Measurements from ENCODE around the gene PDE4D.

The PDE4D gene

DNA sequence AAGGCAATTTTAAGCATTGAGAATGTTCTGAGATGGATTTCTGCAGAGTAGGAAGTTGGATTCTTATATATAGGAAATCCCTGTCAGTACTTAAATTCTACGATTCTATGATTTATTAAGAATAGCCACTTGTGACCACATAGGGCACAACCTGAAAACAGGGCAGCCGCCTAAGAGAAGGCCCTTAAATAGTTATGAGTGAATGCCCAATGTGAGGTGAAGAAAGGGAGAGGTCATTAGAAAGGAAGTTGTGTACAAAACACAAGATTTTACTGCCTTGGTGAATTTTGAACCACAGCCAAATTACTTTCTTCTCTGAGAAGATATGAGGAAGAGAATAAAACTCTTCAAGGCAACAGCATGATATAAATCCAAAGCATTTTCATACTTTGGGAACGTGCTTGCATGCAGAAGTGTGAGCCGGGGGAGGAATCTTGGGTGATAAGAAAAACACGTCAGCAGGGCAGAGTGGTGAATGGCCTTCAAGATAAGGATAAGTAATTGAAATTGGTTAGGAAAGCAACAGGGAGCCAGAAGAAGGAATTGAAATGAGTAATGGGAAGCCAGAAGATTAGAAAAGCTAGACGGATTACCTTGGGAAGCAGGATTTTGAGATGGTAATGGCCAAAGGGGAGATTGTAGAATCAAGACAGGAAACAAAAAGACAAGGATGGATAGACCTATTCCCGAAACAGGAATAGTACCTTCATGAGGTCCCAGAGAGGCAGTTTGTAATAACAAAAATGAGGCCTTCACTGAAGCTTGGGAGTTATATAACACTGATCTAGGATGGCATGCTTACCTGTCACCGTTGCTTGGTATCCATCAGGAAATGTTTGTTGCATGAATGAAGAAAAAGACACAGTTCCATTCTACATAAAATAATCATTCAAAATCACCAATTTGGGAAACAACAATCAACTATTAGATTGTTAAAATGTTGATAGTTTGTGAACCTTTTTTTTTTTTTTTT lies 244.3 kb downstream of the PDE4D start:
- no peak for DNase-seq

DNA sequence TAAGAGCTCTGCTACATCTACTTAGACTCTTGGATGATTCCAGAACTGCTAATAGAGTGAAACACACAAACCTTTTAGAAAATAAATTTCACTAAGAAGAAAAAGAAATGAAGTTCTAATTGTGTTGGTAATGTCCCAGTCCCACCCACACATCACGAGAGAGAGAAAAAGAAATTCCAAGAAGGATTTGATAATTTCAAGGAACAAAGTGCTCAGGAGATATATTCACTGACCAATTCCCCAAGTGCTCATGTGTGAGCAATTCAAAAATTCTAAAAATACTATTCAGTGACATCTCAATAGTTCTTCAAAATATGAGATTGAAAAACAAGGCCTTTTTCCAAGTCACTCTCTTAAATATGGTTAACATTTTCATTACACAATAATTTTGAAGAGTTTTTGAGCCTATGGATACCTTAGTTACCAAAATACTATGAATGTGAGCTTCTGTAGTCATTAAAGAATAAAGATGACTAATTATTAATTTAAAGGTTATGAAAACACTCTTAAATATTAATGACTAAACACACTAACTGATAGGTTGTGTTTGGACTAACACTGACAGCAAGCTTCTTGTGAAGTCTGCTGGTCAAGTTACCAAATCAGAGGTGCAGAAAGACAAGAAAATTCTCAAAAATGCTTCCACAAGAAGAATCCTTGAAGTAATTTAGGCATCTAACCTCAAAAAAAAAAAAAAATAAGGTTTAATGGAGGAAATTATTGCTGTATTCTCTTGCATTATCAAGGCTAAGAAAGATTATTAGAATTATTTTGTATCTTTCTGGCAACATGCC lies 245.3 kb downstream of the PDE4D start:
- DNase-seq, result no peak

- DNase-seq, result no peak
These were observed 248.1 kb downstream of the PDE4D start for GRCh38 chr5:59645380-59645779.

GRCh38 chr5:59640411-59640810 lies 253.1 kb downstream of the PDE4D start:
- DNase-seq, result no peak

- DNase-seq, result no peak
These were observed 255.5 kb downstream of the PDE4D start for GRCh38 chr5:59637884-59638580.

- DNase-seq, result no peak
These were observed 264.0 kb downstream of the PDE4D start for GRCh38 chr5:59629561-59629960.

GRCh38 chr5:59628062-59628828 lies 265.3 kb downstream of the PDE4D start:
- DNase-seq, result no peak

DNA sequence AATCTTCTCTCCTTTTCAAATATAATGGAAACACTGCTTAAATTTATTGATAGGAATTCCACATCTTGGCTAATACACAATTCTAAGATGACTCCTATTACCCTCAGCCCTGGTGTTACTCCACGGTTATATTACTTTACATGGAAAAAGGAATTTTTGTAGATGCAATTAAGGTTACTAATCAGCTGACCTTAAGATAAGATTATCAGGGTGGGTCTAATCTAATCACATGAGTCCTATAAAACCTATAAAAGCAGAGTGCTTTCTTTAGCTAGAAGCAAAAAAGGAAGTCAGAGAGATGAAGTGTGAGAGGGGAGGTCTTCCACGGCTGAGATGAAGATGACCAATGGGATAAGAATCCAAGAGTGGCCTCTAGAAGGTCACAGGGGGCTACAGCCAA lies 268.6 kb downstream of the PDE4D start:
- no peak for DNase-seq

DNA sequence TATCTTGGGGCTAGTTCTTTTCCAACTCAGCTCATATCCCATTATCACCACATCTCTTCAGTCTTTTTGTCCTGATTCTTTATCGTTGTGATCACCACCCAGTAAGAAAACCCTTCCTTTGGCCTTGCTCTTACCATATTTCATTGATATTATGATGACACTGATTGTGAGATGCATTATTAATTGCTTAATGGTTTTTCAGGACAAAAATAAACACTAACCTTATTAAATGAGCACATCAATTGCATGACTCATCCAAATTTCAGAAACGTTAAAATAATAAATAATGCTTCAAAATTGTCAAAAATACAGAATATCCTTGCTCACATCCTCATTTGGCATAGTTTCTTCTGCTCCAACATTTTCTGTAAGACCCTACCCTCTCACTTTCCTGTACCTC lies 270.7 kb downstream of the PDE4D start:
- no peak for DNase-seq

DNA sequence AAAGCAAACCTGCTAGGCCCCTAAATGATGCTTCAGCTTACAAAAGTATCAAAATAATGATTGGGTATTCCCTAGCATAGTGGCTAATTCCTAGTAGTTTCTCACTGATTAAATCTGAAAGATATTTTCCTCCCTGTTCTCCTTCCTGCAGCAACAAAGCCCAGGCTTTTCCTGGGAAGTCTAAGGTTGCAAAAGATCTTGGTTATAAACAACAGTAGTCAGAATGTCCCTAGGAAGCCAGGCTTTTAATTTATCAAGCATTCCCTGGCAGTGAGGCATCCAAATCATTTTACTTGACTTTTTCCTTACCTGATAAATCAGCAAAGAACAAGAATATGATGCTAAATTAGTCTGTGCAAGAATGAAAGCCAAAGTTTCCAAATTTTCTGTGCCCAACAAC lies 272.0 kb downstream of the PDE4D start:
- no peak for DNase-seq

DNA sequence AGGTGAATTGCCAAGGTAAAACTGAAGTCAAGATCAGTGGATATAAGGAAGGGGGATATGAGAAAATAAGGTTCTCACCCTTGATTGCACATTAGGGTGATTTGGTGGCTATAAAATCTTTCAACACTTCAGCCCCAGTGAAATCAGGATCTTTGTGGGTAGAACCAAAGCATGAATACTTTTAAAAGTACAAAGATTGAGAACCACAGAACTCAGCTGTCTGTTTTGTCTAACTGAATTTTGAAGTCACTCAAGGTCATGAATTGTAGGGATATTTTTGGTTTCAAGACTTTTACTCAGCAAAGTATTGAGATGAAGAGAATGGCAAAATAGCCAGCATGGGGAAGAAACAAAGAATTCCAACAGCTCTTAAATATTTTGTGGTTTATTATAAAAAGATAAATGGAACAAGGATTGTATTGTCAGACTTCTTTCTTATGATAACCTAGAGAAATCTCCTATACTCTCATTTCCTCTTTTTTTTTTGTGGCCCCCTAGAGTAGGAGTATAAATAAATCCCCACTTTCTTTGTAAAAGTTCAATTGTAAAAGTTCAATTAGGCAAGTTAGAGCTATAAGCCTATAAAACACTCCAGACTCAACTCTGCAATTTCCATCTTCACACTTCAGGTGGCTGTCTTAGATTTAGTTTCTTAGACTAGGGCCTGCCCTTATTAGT lies 272.9 kb downstream of the PDE4D start:
- DNase-seq, result no peak

DNA sequence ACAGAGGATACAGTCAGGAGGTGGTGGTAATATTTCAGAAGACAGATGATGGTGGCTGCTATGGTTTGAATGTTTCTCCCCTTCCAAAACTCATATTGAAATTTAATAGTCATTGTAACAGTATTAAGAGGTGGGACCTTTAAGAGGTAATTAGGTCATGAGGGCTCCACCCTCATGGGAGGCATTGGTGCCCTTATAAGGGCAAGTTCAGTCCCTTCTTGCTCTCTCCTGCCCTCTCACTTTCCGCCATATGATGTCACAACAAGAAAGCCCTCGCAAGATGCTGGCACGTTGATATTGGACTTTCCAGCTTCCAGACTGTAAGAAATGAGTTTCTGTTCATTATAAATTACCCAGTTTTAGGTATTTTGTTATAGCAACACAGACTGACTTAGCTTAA lies 274.9 kb downstream of the PDE4D start:
- no peak for DNase-seq

DNA sequence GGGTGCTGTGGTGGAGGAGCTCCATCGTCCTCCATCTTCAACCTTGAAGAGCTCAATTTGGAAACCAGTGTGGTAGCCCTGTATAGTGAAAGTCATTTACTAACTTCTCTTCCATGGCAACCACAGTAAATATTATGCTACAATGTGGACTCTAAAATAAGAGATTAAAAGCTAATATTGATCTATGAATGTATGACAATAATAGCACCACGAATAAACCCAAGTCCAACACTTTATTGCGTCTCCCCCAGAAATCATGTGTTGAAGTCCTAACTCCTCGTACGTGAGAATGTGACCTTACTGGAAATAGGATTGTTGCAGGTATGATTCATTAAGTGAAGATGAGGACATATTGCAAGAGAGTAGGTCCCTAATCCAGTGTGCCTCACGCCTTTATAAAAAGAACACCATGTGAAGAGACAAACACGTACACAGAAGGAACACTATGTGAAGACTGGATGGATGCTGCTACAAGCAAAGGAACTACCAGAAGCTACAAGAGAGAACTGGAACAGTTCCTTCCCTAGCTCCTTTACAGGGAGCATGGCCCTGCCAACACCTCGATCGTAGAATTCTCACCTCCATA lies 276.2 kb downstream of the PDE4D start:
- no peak for DNase-seq

- no peak for DNase-seq
These were observed 277.1 kb downstream of the PDE4D start for GRCh38 chr5:59616413-59616812.

DNA sequence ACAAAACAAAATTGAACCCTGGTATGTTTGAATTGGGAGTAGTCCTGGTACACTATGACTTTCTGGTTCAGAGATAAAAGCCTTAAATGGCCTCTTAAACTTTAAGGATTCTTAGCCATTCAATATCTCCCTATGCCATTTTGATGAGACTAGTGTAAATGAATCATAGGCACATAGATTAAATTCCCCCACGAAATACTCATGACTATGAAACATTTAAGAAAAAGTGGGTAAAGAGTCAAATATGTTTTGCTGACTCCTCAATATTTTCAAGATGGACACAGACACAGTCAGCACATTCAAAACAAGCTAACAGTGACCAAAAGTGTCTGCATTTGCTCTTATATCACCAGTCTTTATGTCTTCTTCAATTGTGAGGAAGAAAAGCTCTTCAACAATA lies 278.3 kb downstream of the PDE4D start:
- DNase-seq, result no peak

DNA sequence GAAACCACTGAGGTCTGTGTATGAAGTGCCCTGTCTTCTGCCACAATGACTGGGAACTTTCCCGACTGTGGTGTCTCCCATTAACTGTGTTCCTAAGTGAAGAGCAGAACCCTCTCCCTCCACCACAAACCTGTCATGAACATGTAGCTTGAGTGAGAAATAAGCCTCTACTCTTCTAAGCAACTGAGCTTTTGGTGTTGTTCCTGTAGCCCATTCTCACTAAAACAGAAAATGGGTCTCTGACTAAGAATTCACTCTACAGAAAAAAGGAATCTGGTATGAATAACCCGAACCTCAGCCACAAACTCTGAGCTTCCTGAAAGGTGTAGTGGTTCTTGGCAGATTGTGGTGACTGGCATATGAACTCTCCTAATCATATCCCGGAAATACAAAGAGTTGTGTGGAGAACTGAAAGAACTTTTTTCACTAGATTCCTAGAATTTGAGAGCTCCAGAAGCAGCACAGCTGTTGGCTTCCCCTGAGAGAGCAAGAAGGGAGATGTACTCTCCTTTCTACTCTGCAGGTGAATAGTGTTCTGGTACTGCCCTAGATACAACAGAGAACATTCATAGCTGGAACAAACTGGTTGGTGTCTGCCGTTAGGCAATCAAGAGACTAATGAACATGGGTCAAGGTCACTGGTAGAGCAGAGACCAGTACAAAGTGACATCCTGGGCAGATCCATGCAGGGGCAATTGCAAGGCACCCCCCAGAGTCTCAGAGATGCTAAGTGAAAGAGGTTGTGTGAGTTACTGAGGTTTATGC lies 283.8 kb downstream of the PDE4D start:
- no peak for DNase-seq

- DNase-seq, result no peak
These were observed 284.8 kb downstream of the PDE4D start for GRCh38 chr5:59608745-59609144.

DNA sequence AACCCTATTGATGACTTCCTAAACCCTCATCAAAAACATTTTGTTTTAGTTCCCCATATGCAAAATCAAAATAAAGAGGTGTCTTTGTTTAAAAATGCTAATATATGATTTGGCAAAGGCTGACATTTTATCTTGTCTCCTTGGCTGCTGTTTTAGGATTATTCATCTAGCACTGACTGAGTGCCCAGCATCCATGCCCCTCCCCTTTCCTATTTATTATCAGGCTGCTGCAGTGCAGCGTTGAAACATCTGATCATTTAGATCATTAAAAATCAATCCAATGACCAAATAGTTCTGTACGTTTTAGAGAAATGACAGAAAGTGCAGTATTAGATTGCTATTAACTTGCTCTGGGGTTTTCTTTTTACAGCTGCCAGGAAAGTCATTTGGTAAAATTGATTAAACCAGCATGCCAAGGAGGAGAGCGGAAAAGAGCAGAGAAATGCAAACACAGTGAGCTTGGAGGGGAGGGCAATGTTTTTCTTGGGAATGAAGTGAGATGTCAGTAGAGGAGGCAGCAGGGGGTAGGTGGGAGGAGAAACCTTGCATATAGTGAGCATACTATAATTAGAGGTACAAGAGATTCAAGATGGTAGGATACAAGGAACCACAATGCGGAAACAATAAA lies 286.3 kb downstream of the PDE4D start:
- DNase-seq, result no peak

- DNase-seq, result no peak
These were observed 287.6 kb downstream of the PDE4D start for GRCh38 chr5:59605915-59606314.

DNA sequence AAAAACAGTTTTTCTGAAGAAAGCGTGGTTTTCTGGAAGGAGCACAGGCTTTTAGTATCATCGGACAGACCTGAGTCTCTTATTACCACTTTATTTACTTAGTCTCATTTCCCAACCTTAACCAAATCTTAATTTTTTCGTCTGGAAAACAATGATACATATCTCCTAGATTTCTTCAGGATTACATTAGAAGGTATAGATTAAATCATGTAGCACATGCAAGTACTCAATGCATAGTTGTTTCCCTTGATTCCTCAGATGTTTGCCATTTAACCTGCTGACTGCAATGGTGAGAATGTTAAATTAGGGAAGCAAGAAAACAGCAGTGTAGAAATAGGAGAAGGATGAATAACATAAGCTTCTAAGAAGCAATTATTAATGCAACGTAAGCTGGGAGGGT lies 289.4 kb downstream of the PDE4D start:
- no peak for DNase-seq

Measured in CD4-positive, alpha-beta T cell treated with Interferon gamma for 1 hour (primary cell).